NCI-H128 (cell line): ENCODE data around the gene NDRG2.

Experiments
- DNase-seq: peaks from one replicate; lab custom pipeline; 2025; ENCODE audit not compliant: unreplicated experiment; lab: John Stamatoyannopoulos, UW

Gene NDRG2

DNA sequence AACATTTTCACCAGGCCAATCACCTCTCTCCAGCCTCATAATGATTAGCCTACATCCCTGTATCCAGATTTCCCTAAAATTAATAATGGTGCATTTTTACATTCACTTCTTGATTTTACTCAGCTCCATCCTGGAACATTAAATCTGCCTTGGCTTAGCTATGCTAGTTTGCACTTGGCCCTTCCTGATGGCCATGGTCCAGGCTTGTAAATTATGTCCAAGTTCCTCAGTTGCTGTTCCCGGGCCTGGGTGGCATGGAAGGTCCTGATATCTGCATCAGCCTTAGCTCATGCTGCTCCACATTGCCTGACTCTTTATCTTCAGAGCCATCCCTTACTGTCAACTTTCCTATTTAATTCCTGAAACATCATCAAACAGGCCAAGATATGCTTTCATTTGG is 46.2 kb downstream of the NDRG2 start:
- DNase-seq = no peak

DNA sequence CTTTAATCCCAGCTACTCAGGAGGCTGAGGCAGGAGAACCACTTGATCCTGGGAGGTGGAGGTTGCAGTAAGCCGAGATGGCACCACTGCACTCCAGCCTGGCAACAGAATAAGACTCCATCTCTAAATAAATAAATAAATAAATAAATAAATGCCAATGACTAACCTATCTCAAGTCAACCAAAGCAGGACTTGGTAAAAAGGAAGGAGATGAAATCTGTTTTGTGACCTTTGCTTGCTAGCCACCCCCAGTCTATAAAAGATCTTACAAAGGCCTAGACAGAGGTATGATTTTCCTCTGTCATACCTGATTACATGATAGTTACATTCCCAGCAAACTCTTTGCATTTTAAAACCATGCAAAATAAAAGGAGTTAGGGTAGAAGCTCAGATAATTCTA is 48.6 kb downstream of the NDRG2 start:
- DNase-seq = no peak

DNA sequence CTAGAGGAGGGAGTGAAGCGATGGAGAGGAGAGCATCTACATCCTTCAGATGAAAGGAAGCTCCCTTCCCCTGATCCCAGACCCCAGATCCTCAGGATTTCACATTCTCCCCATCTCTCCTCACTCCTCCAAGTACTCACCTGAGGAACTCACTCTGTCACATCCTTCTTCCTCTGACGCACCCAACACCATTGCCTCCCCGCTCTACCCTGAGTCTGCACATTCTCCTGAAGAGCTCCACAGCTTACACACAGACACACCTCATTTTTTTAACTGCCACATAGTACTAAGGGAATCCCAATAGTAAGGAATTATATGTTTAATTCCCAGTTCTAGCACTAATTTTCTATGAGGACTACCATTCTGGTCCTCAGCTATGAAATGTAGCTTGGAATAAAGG is 51.4 kb downstream of the NDRG2 start:
- no peak for DNase-seq

DNA sequence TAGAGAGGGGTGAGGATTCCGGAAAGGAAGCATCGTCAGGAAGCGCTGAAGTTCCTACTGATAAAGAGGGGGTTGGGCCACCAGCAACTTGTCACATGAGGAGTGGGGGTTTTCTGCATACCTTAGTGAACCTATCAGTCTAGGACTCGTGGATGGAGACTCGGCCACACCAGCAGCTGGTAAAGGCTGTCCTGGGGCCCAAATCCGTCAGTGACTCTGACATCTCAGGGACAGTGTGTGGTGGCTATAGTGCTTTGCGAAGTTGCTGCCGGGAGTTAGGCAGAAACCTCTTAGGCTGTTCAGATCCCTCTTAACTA is 53.2 kb downstream of the NDRG2 start:
- DNase-seq = no peak

DNA sequence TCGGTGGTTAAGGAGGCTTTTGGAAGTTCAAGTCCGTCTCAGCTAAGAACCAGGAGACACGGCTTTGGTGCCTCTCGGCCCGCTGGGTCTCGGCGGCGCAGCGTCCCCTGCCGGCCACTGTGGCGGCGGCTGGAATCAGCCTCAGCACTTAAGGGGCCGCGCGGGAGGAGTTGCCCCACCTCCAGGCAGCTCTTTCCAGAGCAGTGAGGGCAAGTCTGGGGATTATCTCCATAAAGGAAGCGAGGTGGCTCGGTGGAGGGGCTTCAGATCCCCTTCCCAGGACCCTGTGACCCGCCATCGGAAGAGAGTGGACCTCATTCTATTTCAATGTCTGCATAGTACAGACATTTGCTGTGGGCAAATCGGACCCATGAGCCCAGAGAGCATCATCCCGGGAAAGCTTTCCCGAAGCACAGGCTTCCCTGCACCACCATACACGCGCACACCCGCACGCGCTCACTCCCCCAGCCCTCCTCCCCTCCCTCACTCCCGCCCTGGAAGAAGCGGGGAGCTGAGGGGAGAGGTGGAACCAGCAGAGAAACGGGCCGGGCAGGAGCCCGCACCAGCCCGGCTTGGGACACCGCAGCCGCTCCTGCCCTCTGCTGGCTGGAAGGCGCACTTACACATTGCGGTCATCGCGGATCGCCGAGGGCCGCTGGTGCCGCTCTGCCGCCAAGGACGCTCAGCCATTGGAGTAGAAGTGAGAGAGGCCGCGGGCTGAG is 53.7 kb downstream of the NDRG2 start:
- DNase-seq = no peak

DNA sequence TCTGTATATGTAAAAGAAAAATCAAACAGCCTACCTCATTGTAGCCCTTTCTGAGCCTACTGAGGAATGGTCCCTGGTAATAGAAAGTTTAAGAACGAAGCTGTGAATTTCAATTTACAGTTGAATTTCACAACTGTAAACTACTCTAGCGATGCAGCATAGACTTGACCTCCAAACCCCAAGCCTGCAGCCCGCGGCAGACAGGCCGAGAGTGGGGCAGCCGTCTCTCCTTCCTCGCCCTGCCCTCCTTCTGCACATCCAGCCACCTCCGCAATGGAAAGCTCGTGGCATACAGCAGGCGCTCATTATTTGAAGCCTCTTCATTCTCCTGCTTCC is 54.2 kb downstream of the NDRG2 start:
- DNase-seq = no peak

DNA sequence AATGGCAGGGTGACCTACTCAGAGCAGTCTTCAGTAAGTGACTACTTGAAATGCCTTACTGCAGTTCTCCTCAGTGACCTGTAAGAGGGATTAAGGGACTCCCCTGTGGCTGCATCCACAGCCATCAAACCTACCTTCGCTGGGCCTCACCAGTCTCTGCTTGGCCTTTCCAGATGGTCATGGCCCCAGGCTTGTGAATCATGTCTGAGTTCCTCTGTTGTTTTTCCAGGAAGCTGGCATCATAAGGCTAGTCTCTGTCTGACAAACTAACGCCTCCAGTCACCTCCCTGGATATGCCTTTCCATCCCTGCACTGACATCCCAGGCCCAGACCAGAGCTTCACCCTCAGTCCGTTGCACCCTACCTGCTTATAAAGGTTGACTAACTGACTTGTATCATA is 55.5 kb downstream of the NDRG2 start:
- no peak for DNase-seq
